ENCODE data around the gene ROBO3.
A peak's percentile ranks its signal among the peaks of the same experiment; 100 is the strongest.

The ROBO3 gene

GRCh38 chr11:124922831-124923230 lies 57.6 kb downstream of the ROBO3 start:
- DNase-seq, result no peak

GRCh38 chr11:124923296-124923695 lies 58.1 kb downstream of the ROBO3 start:
- no peak for DNase-seq

DNA sequence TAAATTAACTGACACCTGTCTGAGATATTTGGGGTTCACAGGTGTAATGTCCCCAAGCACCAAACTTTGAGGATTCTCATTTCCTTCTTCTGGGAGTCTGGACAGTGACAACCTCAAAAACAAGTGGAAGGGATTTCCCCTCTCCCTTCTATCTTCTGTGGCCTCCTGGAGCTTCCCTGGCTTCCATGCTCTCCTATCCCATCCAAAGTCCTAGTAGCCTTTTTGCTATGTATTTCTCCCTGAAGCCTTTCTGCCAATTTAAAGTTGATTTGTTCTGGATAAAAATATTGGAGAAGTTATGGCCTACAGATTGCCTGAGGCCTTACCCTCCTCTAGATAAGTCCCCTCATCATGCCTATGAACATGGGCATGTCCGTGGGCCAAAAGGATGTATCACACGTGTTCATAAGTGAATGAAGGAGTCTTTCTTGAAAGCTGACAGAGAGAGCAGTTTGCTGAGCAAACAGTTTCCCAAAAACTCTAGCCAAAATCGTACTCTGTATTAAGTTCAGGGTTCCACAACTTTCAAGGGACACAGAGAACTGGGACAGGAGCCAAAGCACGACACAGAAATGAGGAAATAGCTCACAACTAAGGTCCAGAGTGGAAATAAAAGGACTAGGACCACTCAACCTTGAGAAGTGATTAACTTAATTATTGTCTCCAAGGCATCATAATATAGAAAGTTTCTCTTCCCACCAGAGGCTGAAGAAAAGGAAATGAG lies 63.9 kb downstream of the ROBO3 start:
- no peak for DNase-seq

DNA sequence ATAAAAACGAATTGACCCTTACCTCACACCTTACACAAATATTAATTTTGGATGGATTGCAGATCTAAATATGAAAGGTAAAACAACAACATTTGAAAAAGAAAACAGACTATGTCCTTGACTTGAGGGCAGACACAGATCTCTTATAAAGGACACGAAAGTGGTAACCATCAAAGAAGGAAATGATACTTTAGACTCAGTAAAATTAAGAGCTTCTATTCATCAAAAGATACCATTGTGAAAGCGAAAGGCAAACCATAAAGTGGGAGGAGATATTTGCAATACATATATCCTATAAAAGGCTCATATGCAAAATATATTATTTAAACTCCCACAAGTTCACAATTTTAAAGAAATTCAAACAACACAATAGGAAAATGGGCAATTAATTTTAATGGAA lies 65.6 kb downstream of the ROBO3 start:
- peak in 1 of 3 donors; percentile 27 for DNase-seq

All from suppressor macrophage treated with lipopolysaccharide for 1 hour (primary cell).